ENCODE results near the gene EPS8L3.
"Not testable (repeated sequence)": the region's sequence is repeated elsewhere in the genome, so short reads cannot be mapped to it uniquely, and the experiment has no call there.

Gene EPS8L3

DNA sequence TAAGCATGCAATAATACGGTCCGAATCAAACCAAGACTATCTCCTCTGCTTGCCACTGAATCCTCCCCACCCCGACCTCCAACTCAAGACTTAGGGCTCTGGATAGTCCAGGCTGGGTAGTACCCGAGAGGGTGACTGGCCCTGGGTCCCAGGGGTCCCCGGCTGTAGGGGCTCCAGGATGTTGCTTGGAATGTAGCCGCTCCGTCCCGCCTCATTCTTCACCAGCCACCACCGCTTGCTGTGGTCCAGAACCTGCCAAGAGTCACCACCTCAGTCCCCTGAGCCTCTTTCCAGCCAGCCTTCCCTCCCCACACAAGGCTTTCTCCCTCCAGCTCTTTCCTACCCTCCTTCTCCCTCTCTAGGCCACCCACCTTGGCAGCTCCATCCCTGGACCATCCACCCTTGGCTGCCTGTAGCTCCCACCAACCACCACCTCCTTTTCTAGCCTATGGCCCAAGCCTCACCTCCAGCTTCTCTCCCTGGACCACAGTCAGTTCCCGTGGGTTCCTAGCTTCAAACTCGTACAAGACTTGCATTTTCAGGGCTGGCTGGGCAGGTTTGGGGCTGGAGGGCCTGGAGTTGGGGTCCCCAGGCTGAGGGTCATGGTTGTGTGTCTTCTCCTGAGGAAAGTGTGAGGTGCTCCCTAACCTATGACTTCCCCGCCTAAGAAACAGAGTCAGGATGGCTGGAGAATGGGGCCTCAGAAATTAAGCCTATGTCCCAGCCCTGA is 12.0 kb downstream of the EPS8L3 start:
- no peaks in the 10 kb centered on the region for H3K9me3 ChIP-seq (ENCODE audit: insufficient read depth, low read length)
- TF ChIP-seq EZH2phosphoT487 (IDR thresholded peaks at IDR 0.05; ENCODE audit: low read depth), result no peak
- TF ChIP-seq, protein P1, sequence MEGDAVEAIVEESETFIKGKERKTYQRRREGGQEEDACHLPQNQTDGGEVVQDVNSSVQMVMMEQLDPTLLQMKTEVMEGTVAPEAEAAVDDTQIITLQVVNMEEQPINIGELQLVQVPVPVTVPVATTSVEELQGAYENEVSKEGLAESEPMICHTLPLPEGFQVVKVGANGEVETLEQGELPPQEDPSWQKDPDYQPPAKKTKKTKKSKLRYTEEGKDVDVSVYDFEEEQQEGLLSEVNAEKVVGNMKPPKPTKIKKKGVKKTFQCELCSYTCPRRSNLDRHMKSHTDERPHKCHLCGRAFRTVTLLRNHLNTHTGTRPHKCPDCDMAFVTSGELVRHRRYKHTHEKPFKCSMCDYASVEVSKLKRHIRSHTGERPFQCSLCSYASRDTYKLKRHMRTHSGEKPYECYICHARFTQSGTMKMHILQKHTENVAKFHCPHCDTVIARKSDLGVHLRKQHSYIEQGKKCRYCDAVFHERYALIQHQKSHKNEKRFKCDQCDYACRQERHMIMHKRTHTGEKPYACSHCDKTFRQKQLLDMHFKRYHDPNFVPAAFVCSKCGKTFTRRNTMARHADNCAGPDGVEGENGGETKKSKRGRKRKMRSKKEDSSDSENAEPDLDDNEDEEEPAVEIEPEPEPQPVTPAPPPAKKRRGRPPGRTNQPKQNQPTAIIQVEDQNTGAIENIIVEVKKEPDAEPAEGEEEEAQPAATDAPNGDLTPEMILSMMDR (IDR thresholded peaks at IDR 0.05; ENCODE audit: low read depth, low read length), result no peak
- H3K4me3 ChIP-seq (ENCODE audit: low read length), result no peak overlapping the region
- H3K9ac ChIP-seq (ENCODE audit: low read length), result no peak overlapping the region
- no peak overlapping the region for H3K4me2 ChIP-seq (ENCODE audit: low read length)
- no peaks in the 10 kb centered on the region for H4K20me1 ChIP-seq (ENCODE audit: insufficient read depth, low read length)
- no peak overlapping the region for H2AFZ ChIP-seq (ENCODE audit: low read depth, low read length)
- no peaks in the 10 kb centered on the region for H3K27me3 ChIP-seq (ENCODE audit: low read depth, low read length)
- H3K79me2 ChIP-seq (ENCODE audit: low read length), result no peaks in the 10 kb centered on the region
- no peaks in the 10 kb centered on the region for H3K4me1 ChIP-seq (ENCODE audit: low read length)
- no peak overlapping the region for H3K27ac ChIP-seq (ENCODE audit: low read length)
- no peaks in the 10 kb centered on the region for H3K36me3 ChIP-seq (replicated peaks; ENCODE audit: low read depth, low read length)

DNA sequence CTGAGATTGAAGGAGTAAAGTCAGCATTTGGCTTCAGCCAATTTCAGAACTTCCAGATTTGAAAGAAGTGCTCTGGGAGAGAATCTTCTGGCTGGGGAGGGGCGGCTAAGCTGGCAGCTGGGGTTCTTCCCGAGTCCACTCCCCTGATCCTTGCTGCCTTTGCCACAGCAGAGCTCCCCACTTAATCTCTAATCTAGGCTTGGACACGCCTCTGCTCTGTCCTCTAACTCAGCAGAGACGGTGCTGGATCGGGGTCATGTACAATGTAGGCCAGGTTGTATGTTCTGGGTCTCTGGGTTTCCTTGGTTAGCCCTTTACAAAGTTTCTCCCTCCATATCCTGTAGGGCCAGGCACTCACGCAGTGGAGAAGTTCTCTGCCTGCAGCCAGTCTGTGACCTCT is 12.8 kb downstream of the EPS8L3 start:
- no peak for TF ChIP-seq EZH2phosphoT487 (IDR thresholded peaks at IDR 0.05; ENCODE audit: low read depth)
- TF ChIP-seq, protein P1 (IDR thresholded peaks at IDR 0.05; ENCODE audit: low read depth, low read length), result no peak
- Histone ChIP-seq H3K27ac (ENCODE audit: low read length) (no peak overlapping the region), H3K4me1 (ENCODE audit: low read length) (no peaks in the 10 kb centered on the region), H3K36me3 (replicated peaks; ENCODE audit: low read depth, low read length) (no peaks in the 10 kb centered on the region), H3K4me2 (ENCODE audit: low read length) (no peak overlapping the region), H3K9ac (ENCODE audit: low read length) (no peak overlapping the region), H3K79me2 (ENCODE audit: low read length) (no peaks in the 10 kb centered on the region), H3K27me3 (ENCODE audit: low read depth, low read length) (no peaks in the 10 kb centered on the region), H3K9me3 (ENCODE audit: insufficient read depth, low read length) (no peaks in the 10 kb centered on the region), H4K20me1 (ENCODE audit: insufficient read depth, low read length) (no peaks in the 10 kb centered on the region), H3K4me3 (ENCODE audit: low read length) (no peak overlapping the region), H2AFZ (ENCODE audit: low read depth, low read length) (no peak overlapping the region)

DNA sequence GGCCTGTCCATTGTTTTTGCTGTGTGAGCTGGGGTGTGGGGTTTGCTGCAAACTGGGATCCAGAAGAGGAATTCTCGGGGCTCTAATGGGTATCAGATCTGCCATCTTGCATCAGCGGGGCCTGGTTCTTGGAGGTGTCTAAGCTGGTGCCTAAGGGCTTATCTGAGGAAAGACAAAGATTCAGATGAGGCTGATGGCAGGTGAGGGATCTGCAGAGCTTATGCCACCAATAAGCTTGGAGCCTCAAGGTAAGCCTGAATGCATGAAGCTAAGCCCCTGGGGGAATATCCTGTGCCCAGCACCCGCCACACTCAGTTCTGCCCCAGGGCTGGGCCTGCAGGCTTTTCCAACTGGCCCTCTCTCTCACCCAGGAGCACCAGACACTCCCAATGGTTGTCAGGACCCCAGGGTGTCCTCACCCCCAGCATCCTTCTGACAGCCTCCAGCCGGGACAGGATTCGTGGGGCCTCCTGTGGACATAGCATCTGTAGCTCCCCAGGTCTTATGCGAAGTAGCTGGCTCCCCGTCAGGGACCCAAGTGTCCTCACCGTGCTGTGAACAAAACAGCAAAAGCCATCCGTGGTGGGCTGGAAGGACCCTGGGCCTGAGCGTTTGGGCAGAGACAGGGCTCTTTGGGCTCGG is 13.4 kb downstream of the EPS8L3 start:
- Histone ChIP-seq H3K4me3 (ENCODE audit: low read length) (no peak overlapping the region), H3K4me2 (ENCODE audit: low read length) (no peak overlapping the region), H3K9ac (ENCODE audit: low read length) (no peak overlapping the region), H4K20me1 (ENCODE audit: insufficient read depth, low read length) (no peaks in the 10 kb centered on the region), H3K27me3 (ENCODE audit: low read depth, low read length) (no peaks in the 10 kb centered on the region), H2AFZ (ENCODE audit: low read depth, low read length) (no peak overlapping the region), H3K79me2 (ENCODE audit: low read length) (no peaks in the 10 kb centered on the region), H3K36me3 (replicated peaks; ENCODE audit: low read depth, low read length) (no peaks in the 10 kb centered on the region), H3K4me1 (ENCODE audit: low read length) (no peaks in the 10 kb centered on the region), H3K27ac (ENCODE audit: low read length) (no peak overlapping the region), H3K9me3 (ENCODE audit: insufficient read depth, low read length) (no peaks in the 10 kb centered on the region)
- TF ChIP-seq EZH2phosphoT487 (IDR thresholded peaks at IDR 0.05; ENCODE audit: low read depth), result no peak
- TF ChIP-seq, protein P1 (IDR thresholded peaks at IDR 0.05; ENCODE audit: low read depth, low read length), result no peak

DNA sequence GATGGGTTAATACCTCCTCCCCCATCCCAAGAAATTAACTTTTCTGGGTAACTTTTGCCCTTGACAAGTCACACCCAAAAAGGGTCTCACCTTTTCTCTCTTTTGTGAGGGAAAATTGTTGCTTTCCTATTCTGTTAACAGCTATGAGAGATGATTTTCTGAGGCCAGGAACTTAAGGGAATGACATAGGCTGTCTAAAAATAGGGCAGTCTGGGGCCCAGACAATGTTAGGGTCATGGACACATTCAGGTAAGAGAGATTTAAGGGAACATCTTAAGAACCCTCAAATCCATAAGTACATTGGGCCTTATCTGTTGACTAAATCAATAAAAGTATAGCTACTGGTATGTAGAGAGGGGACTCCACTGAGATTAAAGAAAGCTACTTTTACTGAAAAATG is 14.5 kb downstream of the EPS8L3 start:
- no peak for TF ChIP-seq EZH2phosphoT487 (IDR thresholded peaks at IDR 0.05; ENCODE audit: low read depth)
- TF ChIP-seq, protein P1 (IDR thresholded peaks at IDR 0.05; ENCODE audit: low read depth, low read length), result no peak
- Histone ChIP-seq H3K4me2 (ENCODE audit: low read length) (no peak overlapping the region), H4K20me1 (ENCODE audit: insufficient read depth, low read length) (no peaks in the 10 kb centered on the region), H3K9me3 (ENCODE audit: insufficient read depth, low read length) (no peaks in the 10 kb centered on the region), H3K4me1 (ENCODE audit: low read length) (no peaks in the 10 kb centered on the region), H3K36me3 (replicated peaks; ENCODE audit: low read depth, low read length) (no peaks in the 10 kb centered on the region), H3K27ac (ENCODE audit: low read length) (no peak overlapping the region), H3K79me2 (ENCODE audit: low read length) (no peaks in the 10 kb centered on the region), H3K4me3 (ENCODE audit: low read length) (no peak overlapping the region), H2AFZ (ENCODE audit: low read depth, low read length) (no peak overlapping the region), H3K27me3 (ENCODE audit: low read depth, low read length) (no peaks in the 10 kb centered on the region), H3K9ac (ENCODE audit: low read length) (no peak overlapping the region)

DNA sequence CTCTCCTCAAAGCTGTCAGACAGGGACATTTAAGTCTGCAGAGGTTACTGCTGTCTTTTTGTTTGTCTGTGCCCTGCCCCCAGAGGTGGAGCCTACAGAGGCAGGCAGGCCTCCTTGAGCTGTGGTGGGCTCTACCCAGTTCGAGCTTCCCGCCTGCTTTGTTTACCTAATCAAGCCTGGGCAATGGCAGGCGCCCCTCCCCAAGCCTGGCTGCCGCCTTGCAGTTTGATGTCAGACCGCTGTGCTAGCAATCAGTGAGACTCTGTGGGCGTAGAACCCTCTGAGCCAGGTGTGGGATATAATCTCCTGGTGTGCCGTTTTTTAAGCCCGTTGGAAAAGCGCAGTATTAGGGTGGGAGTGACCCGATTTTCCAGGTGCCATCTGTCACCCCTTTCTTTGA is 15.4 kb downstream of the EPS8L3 start:
- not testable (repeated sequence) for H3K4me3 ChIP-seq (ENCODE audit: low read length); H3K9me3 ChIP-seq (ENCODE audit: insufficient read depth, low read length); H2AFZ ChIP-seq (ENCODE audit: low read depth, low read length); H3K36me3 ChIP-seq (replicated peaks; ENCODE audit: low read depth, low read length); H3K9ac ChIP-seq (ENCODE audit: low read length); H3K4me2 ChIP-seq (ENCODE audit: low read length); H3K27me3 ChIP-seq (ENCODE audit: low read depth, low read length); H4K20me1 ChIP-seq (ENCODE audit: insufficient read depth, low read length); H3K79me2 ChIP-seq (ENCODE audit: low read length); H3K27ac ChIP-seq (ENCODE audit: low read length); H3K4me1 ChIP-seq (ENCODE audit: low read length)
